Measurements from ENCODE around the gene SSH3.

SSH3 gene

GRCh38 chr11:67281552-67282150 is 21.7 kb upstream of the SSH3 start:
- no peak for DNase-seq

- DNase-seq, result no peak
Measured at GRCh38 chr11:67282155-67282875, 21.0 kb upstream of the SSH3 start.

GRCh38 chr11:67282876-67283371 is 20.4 kb upstream of the SSH3 start:
- DNase-seq, result no peak

- no peak for DNase-seq
Measured at GRCh38 chr11:67283481-67283963, 19.8 kb upstream of the SSH3 start.

GRCh38 chr11:67284811-67285540 is 18.4 kb upstream of the SSH3 start:
- DNase-seq, result no peak

- DNase-seq, result no peak
Measured at GRCh38 chr11:67285541-67286498, 17.5 kb upstream of the SSH3 start.

GRCh38 chr11:67286621-67287333 is 16.6 kb upstream of the SSH3 start:
- DNase-seq, result no peak

- no peak for DNase-seq
Measured at GRCh38 chr11:67287355-67288197, 15.8 kb upstream of the SSH3 start.

GRCh38 chr11:67288198-67288451 is 15.2 kb upstream of the SSH3 start:
- DNase-seq, result no peak

GRCh38 chr11:67288452-67289225 is 14.7 kb upstream of the SSH3 start:
- DNase-seq, result no peak

- DNase-seq, result no peak
Measured at GRCh38 chr11:67289226-67289650, 14.1 kb upstream of the SSH3 start, which contains the start of gene ANKRD13D. ANKRD13D (plus strand) TSS chr11:67289303; CDS start chr11:67289461, 158 bp downstream.

- no peak for DNase-seq
Measured at GRCh38 chr11:67289651-67290479, 13.5 kb upstream of the SSH3 start.

- DNase-seq, result no peak
Measured at GRCh38 chr11:67290801-67291200, 12.5 kb upstream of the SSH3 start.

- no peak for DNase-seq
Measured at GRCh38 chr11:67291481-67292381, 11.6 kb upstream of the SSH3 start.

- DNase-seq, result no peak
Measured at GRCh38 chr11:67292671-67293070, 10.7 kb upstream of the SSH3 start.

- DNase-seq, result no peak
Measured at GRCh38 chr11:67293090-67293489, 10.2 kb upstream of the SSH3 start.

- DNase-seq, result no peak
Measured at GRCh38 chr11:67295846-67296245, 7.5 kb upstream of the SSH3 start.

GRCh38 chr11:67298786-67299185 is 4.5 kb upstream of the SSH3 start:
- no peak for DNase-seq
